NCI-H510A treated with DMSO at 0.1 percent for 48 hours (cell line): ENCODE measurements around the gene ARHGEF3.

Experiments
- DNase-seq: peaks from one replicate; lab custom pipeline; 2025; lab: John Stamatoyannopoulos, UW

The ARHGEF3 gene

DNA sequence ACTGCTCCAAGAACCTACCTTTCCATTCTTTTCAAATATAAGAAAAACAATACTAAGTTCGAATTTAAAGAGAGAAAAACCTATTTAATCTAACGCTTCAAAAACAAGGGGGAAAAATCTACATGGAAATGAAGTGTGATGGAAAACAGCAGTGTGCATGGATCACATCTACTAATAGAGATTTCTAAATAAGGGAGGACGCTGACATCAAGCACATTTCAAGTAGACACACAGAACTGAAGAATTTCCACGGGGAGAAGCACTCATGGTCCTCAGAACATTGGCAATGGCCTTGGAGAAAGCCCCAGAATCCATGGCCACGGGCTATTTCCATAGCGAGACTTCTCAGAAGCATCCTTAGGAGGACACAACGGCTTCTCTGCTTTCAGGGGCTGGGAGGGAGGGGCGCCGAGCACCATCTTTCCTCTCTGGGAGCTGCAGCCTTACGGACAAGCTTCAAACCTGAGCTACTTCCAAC is 119.7 kb downstream of the ARHGEF3 start:
- DNase-seq: peak; percentile 39

DNA sequence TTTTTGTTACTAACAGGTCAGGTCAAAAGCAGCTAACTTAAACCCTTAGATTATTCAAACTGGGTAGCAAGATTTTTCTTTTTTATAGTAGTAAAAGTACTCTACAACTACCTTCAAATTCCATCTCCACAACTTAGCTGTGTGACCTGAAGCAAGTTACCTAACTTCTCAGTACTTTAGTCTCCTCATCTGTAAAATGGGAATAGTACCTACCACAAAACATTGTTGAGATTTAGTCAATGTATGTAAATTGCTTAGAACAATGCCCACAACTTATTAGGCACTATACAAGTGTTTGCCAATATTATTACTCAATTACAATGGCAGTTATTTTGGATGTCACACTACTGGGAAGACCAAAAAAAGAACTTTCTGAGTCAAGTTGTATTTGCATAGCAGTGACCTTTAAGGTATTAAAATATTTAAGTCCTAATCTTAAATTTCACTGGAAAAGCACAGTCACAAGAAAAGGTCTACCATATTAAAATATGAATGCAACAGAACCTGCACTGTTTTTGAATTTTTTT is 121.6 kb downstream of the ARHGEF3 start:
- no peak for DNase-seq
